Hematopoietic multipotent progenitor cell treated with erythropoietin and hydrocortisone succinate and interleukin-3 and kit ligand, for 6 days (in vitro differentiated cells): Measurements from ENCODE around the gene SUFU.

Source experiments
- DNase-seq: peaks from one replicate; pipeline ENCODE4 v3.0.0-alpha.2; 2015

Gene SUFU

GRCh38 chr10:102643336-102644065 lies 139.7 kb downstream of the SUFU start:
- DNase-seq, result peak; percentile 83

- peak; percentile 74 for DNase-seq
Observed at GRCh38 chr10:102644066-102644645, 140.4 kb downstream of the SUFU start, which contains the start of gene TRIM8. Gene TRIM8, plus strand, starts transcription at chr10:102644479. Its CDS starts 139 bp downstream, at chr10:102644618.

GRCh38 chr10:102644646-102645387 lies 141.0 kb downstream of the SUFU start:
- DNase-seq, result peak; percentile 89

GRCh38 chr10:102645388-102645740 lies 141.6 kb downstream of the SUFU start:
- DNase-seq, result peak; percentile 73

- DNase-seq, result peak; percentile 97
Observed at GRCh38 chr10:102645741-102646609, 142.2 kb downstream of the SUFU start.

- no peak for DNase-seq
Observed at GRCh38 chr10:102646610-102647442, 143.1 kb downstream of the SUFU start.

GRCh38 chr10:102647443-102648268 lies 143.9 kb downstream of the SUFU start:
- DNase-seq, result no peak

GRCh38 chr10:102648269-102648888 lies 144.6 kb downstream of the SUFU start:
- DNase-seq, result no peak

- no peak for DNase-seq
Observed at GRCh38 chr10:102648889-102649796, 145.4 kb downstream of the SUFU start.

- no peak for DNase-seq
Observed at GRCh38 chr10:102649797-102650654, 146.3 kb downstream of the SUFU start.

- no peak for DNase-seq
Observed at GRCh38 chr10:102650655-102651454, 147.1 kb downstream of the SUFU start.

GRCh38 chr10:102651455-102652169 lies 147.8 kb downstream of the SUFU start:
- no peak for DNase-seq

- DNase-seq, result peak; percentile 14
Observed at GRCh38 chr10:102652170-102652916, 148.6 kb downstream of the SUFU start.

- no peak for DNase-seq
Observed at GRCh38 chr10:102653060-102653459, 149.3 kb downstream of the SUFU start.

- no peak for DNase-seq
Observed at GRCh38 chr10:102654566-102654965, 150.8 kb downstream of the SUFU start.

- no peak for DNase-seq
Observed at GRCh38 chr10:102654969-102655368, 151.2 kb downstream of the SUFU start.
